HCEC 1CT (cell line): ENCODE measurements around the gene TIGAR.

ENCODE experiments used
- DNase-seq: peaks from one replicate; pipeline ENCODE4 v3.0.0-alpha.2; 2017

TIGAR gene

DNA sequence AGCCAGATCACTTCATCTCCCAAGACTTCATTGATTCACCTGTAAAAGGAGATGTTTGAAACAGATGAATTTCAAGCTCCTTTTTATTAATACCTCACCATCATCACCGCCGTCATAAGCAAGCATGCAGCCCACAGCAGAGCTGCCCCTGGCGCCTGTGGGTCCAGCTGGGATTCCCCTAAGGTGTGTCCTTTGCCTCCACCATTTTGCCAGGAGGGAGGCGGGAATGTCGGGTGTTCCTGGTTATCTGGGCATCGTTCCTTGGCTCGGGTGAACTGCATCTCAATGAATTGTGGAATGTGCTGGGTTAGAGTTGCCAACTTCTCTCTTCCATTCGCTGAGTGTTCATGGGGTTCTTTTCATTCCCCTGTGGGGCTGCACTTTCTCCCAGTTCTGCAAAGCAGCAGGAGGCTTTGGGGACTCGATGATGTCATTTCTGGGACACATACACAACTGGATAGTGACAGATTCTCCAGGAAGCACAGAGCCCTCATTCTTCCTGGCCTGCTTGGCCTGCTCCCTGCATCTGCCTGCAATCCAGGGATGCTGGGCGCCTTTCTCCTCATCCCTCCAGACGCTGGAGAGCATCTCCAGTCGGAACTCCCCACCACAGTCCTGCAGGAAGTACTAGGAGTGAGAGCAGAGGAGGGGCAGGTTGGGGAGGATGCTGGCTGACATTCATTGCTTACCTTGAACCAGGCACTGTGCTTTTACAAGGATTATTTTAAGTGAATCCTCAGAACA lies 37.3 kb upstream of the TIGAR start:
- no peak for DNase-seq

DNA sequence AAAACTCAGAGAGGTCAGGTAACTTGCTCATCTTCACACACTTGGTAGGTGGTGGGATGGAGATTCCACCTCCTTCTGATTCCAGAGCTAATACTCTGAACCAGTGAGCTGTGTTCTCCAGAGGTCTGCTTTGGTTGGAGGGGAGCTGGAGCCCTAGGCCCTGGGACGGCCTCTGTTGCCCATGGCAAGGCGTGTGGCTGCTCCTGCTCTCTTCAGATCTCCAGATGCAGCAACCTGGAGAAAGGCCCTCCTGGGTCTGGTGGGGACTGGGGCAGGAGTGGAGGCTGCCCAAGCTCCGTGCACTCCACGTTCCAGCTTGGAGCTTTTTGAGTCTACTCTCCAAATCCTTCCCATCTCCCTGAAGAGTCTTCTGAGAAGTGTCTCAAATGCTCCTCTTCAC lies 36.7 kb upstream of the TIGAR start:
- no peak for DNase-seq

DNA sequence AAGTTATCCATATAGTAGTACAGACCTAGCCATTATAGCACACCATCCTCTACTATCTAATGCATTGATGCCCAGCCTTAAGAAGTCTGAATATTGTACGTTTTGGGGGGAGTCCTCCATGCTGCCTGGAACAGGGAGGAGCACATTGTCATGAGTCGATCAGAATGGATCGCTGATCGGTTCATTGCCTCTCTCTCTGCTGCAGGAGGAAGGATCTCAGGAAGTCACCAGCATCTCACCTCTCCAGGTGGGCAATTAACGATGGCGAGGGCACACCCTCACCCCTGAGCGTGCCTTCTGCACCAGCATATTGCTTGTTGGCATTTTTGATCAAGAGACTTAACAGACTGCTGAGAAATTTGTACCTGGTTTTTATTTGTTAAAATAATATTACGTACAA lies 35.9 kb upstream of the TIGAR start:
- DNase-seq: no peak

DNA sequence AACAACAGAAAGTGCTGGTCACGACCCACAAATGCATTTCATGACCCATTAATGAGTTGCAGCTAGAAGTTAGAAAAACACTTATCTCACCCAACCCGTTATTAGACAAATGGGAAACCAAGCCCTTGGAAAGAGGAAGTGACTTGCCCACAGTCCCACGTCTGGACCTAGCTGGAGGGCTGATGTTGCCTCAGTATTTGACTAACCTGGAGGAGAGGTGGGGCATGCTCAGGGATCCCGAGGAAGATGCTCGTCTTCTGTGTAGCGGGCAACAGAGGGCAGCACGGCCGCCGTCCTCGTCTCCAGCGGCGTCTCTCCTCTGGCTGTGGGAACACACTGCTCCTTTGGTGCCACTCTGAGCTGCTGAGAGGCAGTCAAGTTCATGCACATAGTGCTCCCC lies 34.8 kb upstream of the TIGAR start:
- no peak for DNase-seq

DNA sequence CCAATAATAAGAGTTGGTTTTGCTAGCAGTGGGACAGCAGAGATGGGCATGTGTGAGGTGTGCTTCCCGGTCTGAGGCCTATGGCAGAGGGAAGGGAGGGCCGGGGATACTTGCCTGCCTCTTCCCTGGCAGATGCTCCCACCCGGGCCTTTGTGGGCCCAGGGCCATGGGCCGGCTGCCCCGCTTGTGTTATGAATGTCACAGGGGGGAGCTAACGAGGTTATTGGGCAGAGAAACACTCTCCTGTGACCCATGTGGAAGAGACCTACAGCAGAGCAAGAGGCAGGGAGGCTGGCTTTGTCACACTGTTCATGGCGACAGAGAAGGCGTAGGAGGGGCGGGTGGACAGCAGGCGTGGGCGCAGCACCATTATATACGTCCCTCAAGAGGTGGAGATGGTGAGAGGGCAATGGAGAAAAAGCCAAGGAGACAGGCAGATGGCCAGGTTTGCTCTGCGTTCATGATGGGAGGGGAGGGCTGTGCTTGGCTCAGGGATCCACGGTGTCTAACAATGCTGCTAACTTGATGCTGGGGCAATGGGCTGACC lies 34.2 kb upstream of the TIGAR start:
- DNase-seq: no peak

DNA sequence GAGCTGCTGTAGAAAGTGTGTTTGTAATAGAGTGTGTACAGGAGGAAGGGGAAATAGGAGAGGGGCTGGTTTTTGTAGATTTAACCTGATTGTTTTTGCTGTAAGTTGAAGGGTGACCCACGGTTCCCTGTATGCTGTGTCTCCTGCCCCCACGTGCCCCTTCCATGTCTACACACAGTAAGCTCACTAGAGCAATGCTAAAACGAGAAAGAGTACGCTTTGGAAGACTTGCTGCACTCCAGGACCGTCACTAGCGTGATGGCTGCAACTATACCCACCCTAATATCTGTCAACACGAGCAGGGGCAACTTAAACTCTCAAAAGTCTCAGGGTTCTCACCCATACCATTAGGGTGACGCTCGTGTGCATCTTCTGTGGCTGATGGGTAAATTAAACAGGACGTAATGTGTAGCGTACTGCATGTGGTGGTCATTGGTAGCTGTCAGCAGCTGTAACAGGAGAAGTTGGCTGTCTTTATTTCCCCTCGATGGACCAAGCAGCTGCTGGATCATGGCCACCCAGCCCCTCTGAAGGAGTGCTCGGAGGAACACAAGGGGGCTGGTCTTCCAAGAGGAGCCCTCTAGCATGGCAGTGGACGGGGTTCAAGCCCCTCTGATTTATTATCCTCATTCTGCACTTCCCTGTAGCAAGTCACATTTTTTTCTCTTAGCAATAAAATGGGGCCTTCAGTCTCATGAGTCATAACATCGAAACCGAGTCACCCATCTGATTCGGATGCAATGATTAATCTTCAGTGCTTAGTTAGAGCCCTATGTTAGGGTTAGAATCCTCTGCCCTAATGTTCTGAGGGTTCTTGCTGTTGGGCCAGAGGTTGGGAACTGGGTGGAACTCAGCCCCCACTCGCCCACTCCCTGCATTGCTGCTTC lies 33.4 kb upstream of the TIGAR start:
- DNase-seq: peak; percentile 83

DNA sequence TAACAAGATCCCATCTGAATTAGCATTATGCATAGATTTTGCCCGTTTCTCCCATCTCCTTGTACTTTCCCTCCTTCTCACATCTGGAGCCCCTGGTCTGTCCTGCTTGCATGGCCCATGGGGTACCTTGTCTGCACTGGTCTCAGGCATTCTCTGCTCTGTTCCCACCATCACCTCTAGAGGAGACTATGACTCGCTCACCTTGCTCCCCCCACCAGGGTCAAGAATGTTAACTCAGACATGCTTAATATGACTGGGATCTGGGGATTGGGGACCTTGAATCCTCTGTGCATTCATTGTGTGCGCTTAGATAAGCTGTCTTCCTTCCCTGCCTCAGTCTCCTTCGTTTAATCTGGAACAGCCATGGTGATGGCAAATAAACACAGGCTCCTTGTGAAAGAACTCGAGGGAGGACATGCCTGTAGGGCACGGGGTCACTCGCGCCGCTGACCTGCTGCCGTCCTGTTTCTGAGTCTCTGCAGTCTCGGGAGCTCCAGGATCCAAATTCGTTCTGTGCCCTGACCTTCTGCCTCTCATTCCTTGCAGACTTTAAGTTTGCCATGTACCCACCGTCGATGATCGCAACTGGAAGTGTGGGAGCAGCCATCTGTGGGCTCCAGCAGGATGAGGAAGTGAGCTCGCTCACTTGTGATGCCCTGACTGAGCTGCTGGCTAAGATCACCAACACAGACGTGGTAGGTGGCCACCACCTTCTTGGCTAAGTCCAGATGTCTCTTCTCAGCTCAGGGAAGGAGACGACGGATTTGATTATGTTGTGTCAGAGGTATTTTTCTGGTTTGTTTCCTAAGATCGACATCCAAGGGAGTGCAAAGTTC lies 32.5 kb upstream of the TIGAR start:
- DNase-seq: no peak

DNA sequence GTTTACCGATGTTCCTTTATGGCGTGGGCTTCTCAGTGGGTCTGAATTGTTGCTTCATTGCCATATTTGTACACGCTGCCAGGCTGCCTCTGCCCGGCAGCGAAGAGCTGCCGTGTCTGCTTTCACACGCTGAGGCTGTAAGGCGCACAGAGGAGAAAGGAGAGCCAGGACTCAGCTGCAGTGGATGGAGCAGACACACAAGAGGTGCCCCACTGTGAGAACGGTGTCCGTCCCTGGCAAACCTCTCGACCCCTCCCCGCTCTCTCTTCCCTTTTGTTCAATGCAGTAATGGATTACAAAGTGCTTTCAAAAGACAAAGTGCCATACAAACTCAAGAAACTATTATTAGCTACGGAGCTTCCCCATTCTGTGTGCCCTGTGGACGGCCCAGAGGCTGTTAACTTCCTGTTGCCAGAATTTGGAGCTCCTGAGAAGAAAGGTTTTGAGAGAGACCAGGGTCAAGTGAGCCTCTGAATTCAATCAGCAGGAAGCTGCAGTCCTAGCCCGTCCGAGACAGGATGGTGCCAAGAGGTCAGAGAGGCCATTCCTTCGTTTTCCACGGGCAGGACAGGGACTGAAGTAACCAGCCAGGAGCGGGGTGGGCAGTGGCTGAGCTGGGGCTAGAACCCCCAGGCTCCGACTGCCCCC lies 31.7 kb upstream of the TIGAR start:
- DNase-seq: no peak

DNA sequence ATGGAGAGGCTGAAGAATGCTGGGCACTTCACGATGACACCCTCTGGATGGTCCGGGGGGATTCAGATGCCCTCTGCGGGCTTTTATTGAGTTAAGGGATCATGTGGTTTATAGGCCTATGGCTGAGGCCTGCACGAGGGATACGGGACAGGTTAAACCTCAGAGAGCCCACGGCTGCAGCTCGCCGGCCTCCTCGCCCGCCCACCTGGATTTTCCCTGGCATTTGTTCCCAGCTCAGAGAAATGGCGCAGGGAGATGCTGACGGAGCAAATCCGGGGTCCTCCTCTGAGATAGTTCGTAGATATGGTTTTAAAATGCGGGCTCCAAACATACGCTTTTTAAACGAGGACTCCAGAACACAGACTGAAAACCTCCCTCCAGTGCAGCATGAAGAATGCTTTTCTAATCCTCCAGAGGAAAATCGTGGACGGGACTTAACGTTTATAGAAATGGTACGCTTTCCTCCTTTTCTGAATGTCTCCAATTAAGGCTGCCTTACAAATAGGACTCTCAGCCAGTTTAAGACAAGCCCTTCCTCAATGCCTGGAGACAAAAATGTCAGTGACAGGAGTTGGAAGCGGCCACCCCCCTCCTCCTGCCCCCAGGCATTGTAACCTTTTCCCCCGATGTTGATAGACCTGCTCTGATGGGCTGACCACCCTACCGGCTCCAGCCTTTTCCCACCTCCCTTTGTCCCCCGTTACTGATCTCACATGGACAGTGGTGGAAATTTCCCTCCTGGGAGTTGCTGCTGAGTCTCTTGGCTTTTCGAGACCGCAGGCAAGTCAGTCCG lies 30.8 kb upstream of the TIGAR start:
- no peak for DNase-seq

DNA sequence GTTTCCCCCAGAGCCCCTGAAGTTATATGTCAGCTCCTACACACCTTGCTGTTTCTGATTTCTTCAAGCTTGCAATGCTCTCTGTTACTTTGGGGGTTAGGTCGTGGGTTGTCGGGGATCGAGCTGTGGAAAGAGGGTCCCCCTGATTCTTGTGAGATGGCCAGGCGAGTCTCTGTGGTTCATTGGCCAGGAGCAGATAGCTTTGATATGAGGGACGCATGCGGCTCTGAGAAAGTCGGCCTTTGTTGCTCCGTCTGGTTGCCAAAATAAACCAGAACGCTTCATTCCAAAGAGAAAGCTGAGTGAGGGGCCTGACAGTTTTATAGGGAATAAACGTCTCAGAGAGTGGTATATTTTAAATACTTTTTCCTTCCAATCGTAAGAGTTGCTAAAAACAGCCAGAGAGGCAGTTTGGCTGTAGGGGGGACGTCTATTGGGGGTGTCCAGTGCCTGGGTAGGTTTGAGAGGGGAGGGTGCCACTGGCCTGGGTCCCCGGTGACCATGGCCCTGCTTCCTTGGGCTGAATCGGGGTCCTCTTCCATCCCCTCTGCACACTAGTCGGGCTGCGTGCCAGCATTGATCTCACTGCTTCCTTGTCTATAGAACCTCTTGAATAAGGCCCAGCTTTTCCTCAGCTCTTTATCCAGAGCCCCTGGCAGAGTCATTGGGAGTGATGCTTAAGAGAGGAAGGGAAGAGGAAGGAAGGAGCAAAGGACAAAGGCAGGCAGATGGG lies 28.5 kb upstream of the TIGAR start:
- no peak for DNase-seq

DNA sequence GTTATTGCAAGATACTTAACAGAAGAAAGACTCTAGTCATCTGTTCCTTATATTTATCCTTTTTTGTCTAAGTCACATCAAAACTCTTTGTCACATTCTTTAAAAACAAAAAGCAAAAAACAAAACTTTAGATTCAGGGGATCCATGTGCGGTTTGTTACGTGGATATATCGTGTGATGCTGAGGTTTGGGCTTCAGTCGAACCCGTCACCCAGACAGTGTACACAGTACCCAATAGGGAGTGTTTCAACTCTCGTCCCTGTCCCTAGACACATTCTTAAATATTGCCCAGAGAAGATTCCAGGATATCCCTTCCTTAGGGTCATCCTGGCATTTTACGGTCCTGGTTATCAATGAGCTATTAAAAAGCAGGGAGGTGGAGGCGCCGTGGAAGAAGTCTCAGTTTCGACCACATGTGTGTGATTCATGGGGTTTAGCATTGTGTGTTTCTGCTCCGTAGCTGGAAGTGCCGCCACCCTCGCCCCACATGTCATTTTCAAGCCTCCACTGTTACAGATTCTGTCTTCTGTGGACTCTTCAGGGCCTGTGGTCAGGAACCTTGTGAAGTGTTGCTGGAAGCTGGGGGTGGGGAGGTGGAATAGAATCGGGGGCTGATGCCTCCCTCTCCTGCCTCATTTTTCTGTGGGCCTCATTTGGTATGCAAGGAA lies 27.6 kb upstream of the TIGAR start:
- no peak for DNase-seq

DNA sequence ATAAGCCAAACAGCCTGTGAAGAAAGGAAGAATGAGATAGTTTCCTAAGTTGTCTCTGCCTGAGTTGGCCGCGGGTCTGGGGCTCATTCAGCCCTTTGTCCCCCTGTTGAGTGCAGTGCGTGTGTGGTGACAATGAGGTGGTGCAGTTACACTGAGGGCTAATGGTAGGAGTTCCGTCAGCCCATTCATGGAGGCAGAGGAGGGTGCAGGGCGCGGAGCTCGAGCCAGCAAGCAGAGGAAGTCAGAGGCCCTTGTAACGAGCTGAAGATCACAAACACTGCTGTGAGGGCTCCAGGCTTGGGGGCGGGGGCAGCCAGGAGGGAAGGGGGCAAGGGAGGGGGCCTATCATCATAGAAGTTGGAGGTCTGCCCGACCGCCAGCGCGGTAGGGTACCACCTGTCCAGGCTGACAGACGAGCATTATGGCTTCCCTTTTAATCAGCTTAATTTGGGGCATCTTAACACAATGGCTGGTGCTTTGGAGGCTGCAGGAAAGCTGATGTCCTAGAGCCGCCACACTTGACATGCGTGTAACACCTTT lies 27.0 kb upstream of the TIGAR start:
- DNase-seq: no peak

DNA sequence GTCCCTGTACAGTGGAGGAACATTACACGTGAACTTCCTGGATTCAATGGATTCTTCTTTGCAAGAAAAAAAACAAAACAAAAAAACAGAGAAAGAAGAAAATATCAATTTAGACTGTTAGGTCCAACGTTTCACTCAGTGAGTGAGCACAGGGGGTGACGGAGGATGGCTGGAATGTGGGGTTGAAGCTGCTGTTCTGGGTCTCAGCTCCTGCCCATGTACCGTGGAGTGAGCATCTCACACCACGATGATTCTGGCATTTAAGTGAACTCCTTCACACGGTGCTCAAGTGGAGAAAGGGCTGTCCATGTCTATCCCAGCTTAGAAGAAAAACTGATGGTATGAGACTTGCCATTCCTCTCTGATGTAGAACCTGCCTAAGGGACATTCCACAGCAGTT lies 24.3 kb upstream of the TIGAR start:
- DNase-seq: no peak

DNA sequence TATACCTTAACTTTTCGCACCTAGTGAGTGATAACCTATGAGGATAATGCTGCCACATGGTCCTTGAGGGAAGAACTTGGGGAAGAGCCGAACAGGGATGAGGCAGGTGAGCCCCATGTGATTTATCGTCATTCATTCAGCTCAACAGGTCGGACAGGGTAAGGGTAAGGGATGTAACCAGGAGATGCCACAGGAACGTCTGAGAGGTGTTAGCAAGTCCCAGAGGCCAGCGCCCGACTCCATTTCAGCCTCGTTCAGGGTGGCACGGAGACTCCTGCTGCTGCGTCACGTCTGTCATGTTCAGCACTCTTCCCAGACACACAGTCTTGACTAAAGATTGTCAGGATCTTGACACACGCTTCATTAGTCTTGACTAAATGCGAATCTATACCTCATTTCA lies 23.4 kb upstream of the TIGAR start:
- DNase-seq: no peak

DNA sequence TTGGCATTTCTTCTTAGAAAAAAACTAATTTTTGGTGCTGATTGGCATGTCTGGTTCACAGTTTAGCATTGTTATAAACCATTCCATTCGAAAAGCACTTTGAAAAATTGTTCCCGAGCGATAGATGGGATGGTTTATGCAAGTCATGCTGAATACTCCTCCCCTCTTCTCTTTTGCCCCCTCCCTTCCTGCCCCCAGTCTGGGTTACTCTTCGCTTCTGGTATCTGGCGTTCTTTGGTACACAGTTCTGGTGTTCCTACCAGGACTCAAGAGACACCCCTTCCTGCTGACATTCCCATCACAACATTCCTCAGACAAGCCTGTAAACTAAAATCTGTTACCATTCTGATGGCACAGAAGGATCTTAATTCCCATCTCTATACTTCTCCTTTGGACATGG lies 20.1 kb upstream of the TIGAR start:
- DNase-seq: no peak

DNA sequence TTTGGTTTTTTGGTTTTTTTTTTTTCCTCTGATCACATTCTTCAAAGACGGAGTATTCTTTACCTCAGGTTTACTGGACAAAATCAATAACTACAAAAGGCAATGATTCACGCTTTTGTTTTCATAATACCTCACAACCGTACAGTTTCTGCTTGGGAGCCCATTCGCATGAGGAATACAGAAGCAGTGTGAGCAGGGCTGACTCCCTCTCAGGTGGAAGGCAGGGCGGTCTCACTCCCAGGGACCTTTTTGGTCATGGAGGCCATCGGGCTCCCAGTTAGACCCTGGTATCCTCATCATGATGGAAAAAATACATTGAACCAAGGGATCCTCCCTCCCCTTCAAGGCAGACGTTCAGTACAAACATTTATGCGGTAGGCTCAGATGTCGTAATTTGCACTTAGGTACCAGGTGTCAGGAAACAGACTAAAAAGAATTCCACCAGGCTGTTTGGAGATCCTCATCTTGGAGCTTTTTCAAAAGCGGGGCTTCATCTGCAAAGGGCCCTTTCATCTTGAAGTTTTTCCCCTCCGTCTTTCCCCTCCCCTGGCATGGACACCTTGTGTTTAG lies 19.0 kb upstream of the TIGAR start:
- no peak for DNase-seq

DNA sequence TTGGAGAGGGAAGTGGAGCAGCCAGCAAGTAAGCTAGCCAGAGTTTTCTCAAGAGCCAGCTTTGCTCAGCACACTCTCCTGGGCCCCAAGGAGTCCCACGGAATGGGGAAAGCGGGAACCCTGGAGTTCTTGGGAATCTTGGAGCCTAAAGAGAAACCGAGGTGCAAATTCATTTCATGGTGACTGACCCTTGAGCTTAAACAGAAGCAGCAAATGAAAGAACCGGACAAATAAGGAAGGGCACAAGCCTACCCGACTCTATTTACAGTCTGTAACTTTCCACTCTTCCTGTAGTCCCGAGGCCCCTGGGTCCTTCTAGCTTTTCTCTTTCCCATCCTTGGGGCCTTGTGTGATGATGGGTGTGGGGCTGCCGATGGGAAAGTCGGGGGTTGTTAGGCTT lies 18.1 kb upstream of the TIGAR start:
- no peak for DNase-seq

DNA sequence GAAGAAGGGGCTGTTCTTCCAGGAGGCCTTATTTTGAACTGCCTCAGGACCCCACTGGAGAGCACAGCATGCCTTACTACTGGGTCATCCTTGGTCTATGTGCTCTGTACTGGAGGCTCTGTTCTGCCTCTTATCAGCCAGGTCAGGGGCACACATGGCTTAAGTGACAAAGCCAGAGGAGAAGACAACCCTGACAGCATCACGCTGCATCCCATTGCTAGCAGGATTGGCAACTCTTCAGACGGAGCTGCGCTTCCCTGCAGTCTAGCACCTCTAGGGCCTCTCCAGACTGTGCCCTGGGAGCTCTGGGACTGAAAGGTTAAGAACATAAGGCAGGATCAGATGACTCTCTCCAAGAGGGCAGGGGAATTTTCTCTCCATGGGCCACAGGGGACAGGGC lies 17.3 kb upstream of the TIGAR start:
- DNase-seq: no peak

DNA sequence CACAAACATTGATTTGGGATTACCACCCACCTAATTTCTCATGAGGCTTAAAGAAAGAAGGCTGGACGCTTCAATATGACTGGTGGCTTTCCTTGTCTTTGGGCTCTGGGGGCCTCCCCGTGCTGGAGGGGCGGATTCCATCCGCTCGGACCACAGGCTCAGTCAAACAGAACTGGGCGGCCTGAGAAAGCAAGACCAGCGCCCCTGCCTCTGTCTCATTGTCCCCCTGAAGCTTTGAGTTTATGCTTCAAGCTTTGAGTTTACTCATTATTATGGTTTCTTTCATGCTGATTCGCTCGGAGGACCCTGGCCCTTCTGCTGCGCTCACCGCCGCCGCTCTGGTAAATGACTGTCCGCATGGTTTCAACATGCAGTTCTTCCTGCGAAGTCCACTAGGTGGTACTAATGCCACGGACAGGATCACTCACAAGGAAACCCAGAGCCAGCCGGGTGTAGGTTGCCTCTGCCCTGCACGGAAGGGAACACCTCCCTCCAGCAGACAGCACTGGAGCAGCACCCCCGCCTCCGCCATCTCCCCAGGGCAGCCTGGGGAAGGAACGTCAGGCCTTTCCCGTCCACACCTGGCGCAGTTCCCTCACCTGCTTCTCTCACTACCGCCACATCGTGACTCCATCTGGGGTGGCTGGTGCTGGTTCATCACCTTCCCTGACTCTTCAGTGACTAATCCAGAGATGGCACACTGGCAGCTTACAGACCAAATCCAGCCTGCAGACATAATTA lies 13.2 kb upstream of the TIGAR start:
- peak; percentile 36 for DNase-seq
